OCI-LY1 (cell line): ENCODE data around the gene KRTAP1-3.

Experiments used
- H2AFZ ChIP-seq: fragments of 200-600 bp; sonication (generic), shearing (Covaris generic); 2 replicates; pipeline ENCODE4 v1.6.0; 2014; ENCODE audit warnings: antibody characterized with exemption, mild to moderate bottlenecking, low read length
- H3F3A ChIP-seq: fragments of 200-600 bp; sonication (generic), shearing (Covaris generic); 2 replicates; pipeline ENCODE4 v1.6.0; 2014; ENCODE audit warnings: mild to moderate bottlenecking, antibody characterized with exemption, low read length, moderate library complexity; ENCODE audit not compliant: insufficient read depth
- H3K27ac ChIP-seq: fragments of 200-600 bp; sonication (generic); 2 replicates; pipeline ENCODE4 v1.5.1; 2014; ENCODE audit warnings: low read length, mixed run types, mild to moderate bottlenecking, low read depth; ENCODE audit not compliant: poor library complexity, severe bottlenecking
- H3K27me3 ChIP-seq: fragments of 200-600 bp; sonication (generic); 2 replicates; pipeline ENCODE4 v1.6.0; 2014; ENCODE audit warnings: antibody characterized with exemption, mild to moderate bottlenecking, low read length, moderate library complexity; ENCODE audit not compliant: insufficient read depth
- H3K36me3 ChIP-seq: fragments of 200-600 bp; sonication (generic); 2 replicates; pipeline ENCODE4 v1.6.1; 2014; ENCODE audit warnings: mild to moderate bottlenecking, antibody characterized with exemption, low read length, moderate library complexity, mixed read lengths; ENCODE audit not compliant: insufficient read depth
- H3K4me1 ChIP-seq: fragments of 200-600 bp; sonication (generic); 2 replicates; pipeline ENCODE4 v1.5.1; 2014; ENCODE audit warnings: mild to moderate bottlenecking, low read length, moderate library complexity; ENCODE audit not compliant: insufficient read depth, severe bottlenecking
- H3K4me2 ChIP-seq: fragments of 200-600 bp; sonication (generic), shearing (Covaris generic); 2 replicates; pipeline ENCODE4 v1.6.1; 2014; ENCODE audit warnings: low read length
- H3K4me3 ChIP-seq: fragments of 200-600 bp; sonication (generic); 2 replicates; pipeline ENCODE4 v1.5.1; 2014; ENCODE audit warnings: low read length, low read depth, mild to moderate bottlenecking, mixed read lengths; ENCODE audit not compliant: poor library complexity, severe bottlenecking
- H3K79me2 ChIP-seq: fragments of 200-600 bp; shearing (Covaris generic); 2 replicates; pipeline ENCODE4 v1.6.1; 2016; ENCODE audit warnings: mixed run types, low read length, mixed read lengths; ENCODE audit not compliant: insufficient read depth
- H3K9ac ChIP-seq: fragments of 200-600 bp; sonication (generic), shearing (Covaris generic); 2 replicates; pipeline ENCODE4 v1.6.1; 2014; ENCODE audit warnings: mild to moderate bottlenecking, low read length, mixed read lengths
- H3K9me2 ChIP-seq: fragments of 200-600 bp; sonication (generic), shearing (Covaris generic); 2 replicates; pipeline ENCODE4 v1.6.1; 2014; ENCODE audit warnings: low read depth, mild to moderate bottlenecking, low read length, mixed read lengths
- H3K9me3 ChIP-seq: fragments of 200-600 bp; shearing (Covaris generic); 2 replicates; pipeline ENCODE4 v1.6.1; 2014; ENCODE audit warnings: low read length, mixed read lengths
- H4K20me1 ChIP-seq: fragments of 200-600 bp; sonication (generic), shearing (Covaris generic); 2 replicates; pipeline ENCODE4 v1.6.0; 2016; ENCODE audit warnings: mild to moderate bottlenecking, low read length; ENCODE audit not compliant: insufficient read depth
- CTCF ChIP-seq: fragments of 200-600 bp; sonication (generic), shearing (Covaris generic); IDR thresholded peaks from 2 replicates; pipeline ENCODE4 v1.5.1; 2017; ENCODE audit warnings: mild to moderate bottlenecking, antibody characterized with exemption, low read length, moderate library complexity, mixed read lengths
- EZH2 ChIP-seq: fragments of 200-600 bp; sonication (generic), shearing (Covaris generic); IDR thresholded peaks from 2 replicates; pipeline ENCODE4 v1.8.0; 2017; ENCODE audit warnings: borderline replicate concordance, mixed run types, mild to moderate bottlenecking, antibody characterized with exemption, low read length, moderate library complexity, mixed read lengths

The KRTAP1-3 gene

GRCh38 chr17:40986920-40987319, 47.8 kb downstream of the KRTAP1-3 start:
- Histone ChIP-seq H3K27ac (no peak overlapping the region), H3K4me2 (no peak overlapping the region), H3K9me3 (no peaks in the 10 kb centered on the region), H4K20me1 (no peaks in the 10 kb centered on the region), H2AFZ (no peak overlapping the region), H3K9me2 (no peaks in the 10 kb centered on the region), H3K27me3 (no peaks in the 10 kb centered on the region), H3K79me2 (no peaks in the 10 kb centered on the region), H3F3A (no peaks in the 10 kb centered on the region), H3K9ac (no peak overlapping the region), H3K4me1 (no peaks in the 10 kb centered on the region), H3K4me3 (no peak overlapping the region), H3K36me3 (no peaks in the 10 kb centered on the region)
- TF ChIP-seq CTCF (no peak), EZH2 (no peak)

- Histone ChIP-seq H3F3A (no peaks in the 10 kb centered on the region), H3K9me2 (no peaks in the 10 kb centered on the region), H3K4me3 (no peak within 1 kb of the TSS), H2AFZ (no peak within 1 kb of the TSS), H3K27me3 (no peaks in the 10 kb centered on the region), H3K27ac (no peak within 1 kb of the TSS), H4K20me1 (no peaks in the 10 kb centered on the region), H3K4me2 (no peak within 1 kb of the TSS), H3K4me1 (no peaks in the 10 kb centered on the region), H3K79me2 (no peaks in the 10 kb centered on the region), H3K36me3 (no peaks in the 10 kb centered on the region), H3K9me3 (no peaks in the 10 kb centered on the region), H3K9ac (no peak within 1 kb of the TSS)
- no peak for TF ChIP-seq EZH2
- TF ChIP-seq CTCF, result no peak
Measured at GRCh38 chr17:40984226-40984625, 50.4 kb downstream of the KRTAP1-3 start, which contains the start of gene KRT40. Gene KRT40, minus strand, starts transcription at chr17:40984326. Its CDS starts 53 bp downstream, at chr17:40984273.
